HepG2 (cell line): ENCODE data around the gene JTB. TPM values are rescaled to one million over a fixed set of nuclear protein-coding genes. Genes with fewer than 3 reads are reported as not detected.
A peak's percentile ranks its signal among the peaks of the same experiment; 100 is the strongest.

Source experiments
- BCL6 ChIP-seq: IDR thresholded peaks from 2 replicates; pipeline ENCODE4 v1.6.1; 2016; ENCODE audit warnings: missing genetic modification reagents, missing compliant biosample characterization
- GATAD1 ChIP-seq: IDR thresholded peaks from 2 replicates; pipeline ENCODE4 v1.6.1; 2016; ENCODE audit warnings: missing genetic modification reagents, missing compliant biosample characterization
- HOXA7 ChIP-seq: sonication (generic); formaldehyde crosslinking; IDR thresholded peaks from 2 replicates; pipeline ENCODE4 v1.8.1; 2022; ENCODE audit warnings: mild to moderate bottlenecking, missing genetic modification reagents, moderate library complexity
- IRF2 ChIP-seq: IDR thresholded peaks from 2 replicates; pipeline ENCODE4 v1.6.1; 2018; ENCODE audit warnings: missing genetic modification reagents, missing compliant biosample characterization
- MIER2 ChIP-seq: IDR thresholded peaks from 2 replicates; pipeline ENCODE4 v1.6.1; 2016; ENCODE audit warnings: missing biosample characterization, missing genetic modification reagents
- PTBP1 ChIP-seq: fragments of 200-400 bp; formaldehyde crosslinking; IDR thresholded peaks from 2 replicates; pipeline ENCODE4 v1.6.1; 2018; ENCODE audit warnings: low read length, low read depth; ENCODE audit not compliant: poor library complexity, severe bottlenecking
- RARA ChIP-seq: IDR thresholded peaks from 2 replicates; pipeline ENCODE4 v1.6.1; 2016; ENCODE audit warnings: missing genetic modification reagents, missing compliant biosample characterization
- SMARCE1 ChIP-seq: fragments of 450-650 bp; IDR thresholded peaks from 2 replicates; pipeline ENCODE4 v1.6.1; 2017; ENCODE audit warnings: borderline replicate concordance
- SOX6 ChIP-seq, 2 experiments: fragments of 450-650 bp in 1 of 2; sonication (generic) in 1 of 2; formaldehyde crosslinking in 1 of 2; IDR thresholded peaks; 2 replicates each; pipeline versions ENCODE4 v1.4.0 to v1.6.1; 2017 to 2020; ENCODE audit warnings: antibody characterized with exemption in 1 of 2, mild to moderate bottlenecking in 1 of 2, missing genetic modification reagents in 1 of 2
- SPEN ChIP-seq: sonication (generic); formaldehyde crosslinking; IDR thresholded peaks from 2 replicates; pipeline ENCODE4 v1.5.1; 2020; ENCODE audit warnings: low read depth, mild to moderate bottlenecking, missing genetic modification reagents
- STAG1 ChIP-seq: sonication (generic); formaldehyde crosslinking; IDR thresholded peaks from 2 replicates; pipeline ENCODE4 v1.4.0; 2020; ENCODE audit warnings: missing genetic modification reagents
- ZBTB1 ChIP-seq: sonication (generic); formaldehyde crosslinking; IDR thresholded peaks from 2 replicates; pipeline ENCODE4 v1.4.0; 2020; ENCODE audit warnings: missing genetic modification reagents, borderline replicate concordance
- ZNF24 ChIP-seq: fragments of 450-650 bp; IDR thresholded peaks from 2 replicates; pipeline ENCODE4 v1.6.1; 2017; ENCODE audit warnings: antibody characterized with exemption, mild to moderate bottlenecking
- ZNF431 ChIP-seq: sonication (generic); formaldehyde crosslinking; IDR thresholded peaks from 2 replicates; pipeline ENCODE4 v1.9.0; 2022; ENCODE audit warnings: missing genetic modification reagents, low read depth, mild to moderate bottlenecking, borderline replicate concordance
- ZNF614 ChIP-seq: IDR thresholded peaks from 2 replicates; pipeline ENCODE4 v1.6.1; 2018; ENCODE audit warnings: missing biosample characterization, missing genetic modification reagents, inconsistent platforms, borderline replicate concordance
- polyA plus RNA-seq, 8 experiments: library from polyadenylated mRNA; depleted of rRNA in 3 of 8; stranded (reverse) in 7 of 8; unstranded in 1 of 8; fragments of >200 nt; fragmentation: Illumina TruSeq in 4 of 8; extraction: Trizol in 4 of 8; gene quantifications; 2 replicates each; pipeline versions ENCODE4 v1.2.1 to v1.2.3, GENCODE V29; 2011 to 2016; ENCODE audit warnings: low read depth in 4 of 8, missing spikeins in 1 of 8, mixed read lengths in 1 of 8; ENCODE audit not compliant: insufficient read depth in 1 of 8
- total RNA-seq, 5 experiments: library from RNA; depleted of rRNA; stranded (reverse); fragments of >200 nt; fragmentation: Illumina TruSeq; extraction: Trizol; gene quantifications; 2 replicates each; pipeline ENCODE4 v1.2.3, GENCODE V29; 2016; ENCODE audit warnings: low read depth in 1 of 5
- TF ChIP-seq, protein P1 (sequence below): sonication (generic); formaldehyde crosslinking; IDR thresholded peaks from 2 replicates; pipeline ENCODE4 v1.5.0; 2020; ENCODE audit warnings: missing genetic modification reagents
- TF ChIP-seq, protein P2 (sequence below): IDR thresholded peaks from 2 replicates; pipeline ENCODE4 v1.6.1; 2016; ENCODE audit warnings: low read depth, missing genetic modification reagents, missing compliant biosample characterization
- TF ChIP-seq, protein P3 (sequence below): sonication (generic); formaldehyde crosslinking; IDR thresholded peaks from 2 replicates; pipeline ENCODE4 v1.4.0; 2020; ENCODE audit warnings: missing genetic modification reagents, borderline replicate concordance

JTB gene
- total and polyA plus RNA-seq, 2 of the 13 experiments (the other 11 are each of a cell fraction or from before 2014, with no cell fraction given), result 96.7 to 99.2 TPM

DNA sequence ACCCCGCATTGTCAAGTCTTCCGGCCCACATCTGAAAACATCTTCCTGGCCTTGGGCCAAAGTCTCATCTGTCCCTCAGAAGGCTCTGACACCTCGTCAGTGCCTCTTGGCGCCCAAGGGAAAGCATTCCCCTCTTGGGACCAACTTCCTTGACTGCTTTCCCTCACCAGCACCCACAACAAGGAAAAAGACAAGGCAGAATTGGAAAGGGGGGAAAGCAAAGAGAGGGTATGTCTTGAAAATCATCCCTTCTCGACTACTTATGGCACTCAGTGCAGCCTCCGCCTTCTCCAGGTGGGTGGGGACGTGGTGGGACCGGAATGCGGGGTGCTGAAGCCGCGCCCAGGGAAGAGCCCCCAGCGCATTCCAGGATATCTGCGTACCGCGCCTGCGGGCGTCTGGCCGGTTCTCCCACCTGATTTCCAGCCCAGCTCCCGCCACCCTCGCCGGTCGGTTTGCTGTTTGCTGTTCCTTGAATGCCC, 13.6 kb downstream of the JTB start (continued):
- TF ChIP-seq HOXA7 (CRISPR knock-in tag), result no peak
- TF ChIP-seq, protein P1, sequence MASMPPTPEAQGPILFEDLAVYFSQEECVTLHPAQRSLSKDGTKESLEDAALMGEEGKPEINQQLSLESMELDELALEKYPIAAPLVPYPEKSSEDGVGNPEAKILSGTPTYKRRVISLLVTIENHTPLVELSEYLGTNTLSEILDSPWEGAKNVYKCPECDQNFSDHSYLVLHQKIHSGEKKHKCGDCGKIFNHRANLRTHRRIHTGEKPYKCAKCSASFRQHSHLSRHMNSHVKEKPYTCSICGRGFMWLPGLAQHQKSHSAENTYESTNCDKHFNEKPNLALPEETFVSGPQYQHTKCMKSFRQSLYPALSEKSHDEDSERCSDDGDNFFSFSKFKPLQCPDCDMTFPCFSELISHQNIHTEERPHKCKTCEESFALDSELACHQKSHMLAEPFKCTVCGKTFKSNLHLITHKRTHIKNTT (CRISPR knock-in tag), result no peak
- no peak for TF ChIP-seq ZNF24
- no peak for TF ChIP-seq SOX6 (IDR thresholded peaks at IDR 0.05)
- 0 out of 2 replicates have a peak, but pooled peaks have one; percentile 20 for TF ChIP-seq SOX6 (CRISPR knock-in tag; IDR thresholded peaks at IDR 0.05)
- 0 out of 2 replicates have a peak, but pooled peaks have one; percentile 2 for TF ChIP-seq IRF2 (CRISPR knock-in tag)
- no peak for TF ChIP-seq PTBP1
- TF ChIP-seq SPEN (CRISPR knock-in tag), result peak; percentile 7; the same call in 1 of the 2 replicates
- TF ChIP-seq ZBTB1 (CRISPR knock-in tag), result no peak
- TF ChIP-seq, protein P2, sequence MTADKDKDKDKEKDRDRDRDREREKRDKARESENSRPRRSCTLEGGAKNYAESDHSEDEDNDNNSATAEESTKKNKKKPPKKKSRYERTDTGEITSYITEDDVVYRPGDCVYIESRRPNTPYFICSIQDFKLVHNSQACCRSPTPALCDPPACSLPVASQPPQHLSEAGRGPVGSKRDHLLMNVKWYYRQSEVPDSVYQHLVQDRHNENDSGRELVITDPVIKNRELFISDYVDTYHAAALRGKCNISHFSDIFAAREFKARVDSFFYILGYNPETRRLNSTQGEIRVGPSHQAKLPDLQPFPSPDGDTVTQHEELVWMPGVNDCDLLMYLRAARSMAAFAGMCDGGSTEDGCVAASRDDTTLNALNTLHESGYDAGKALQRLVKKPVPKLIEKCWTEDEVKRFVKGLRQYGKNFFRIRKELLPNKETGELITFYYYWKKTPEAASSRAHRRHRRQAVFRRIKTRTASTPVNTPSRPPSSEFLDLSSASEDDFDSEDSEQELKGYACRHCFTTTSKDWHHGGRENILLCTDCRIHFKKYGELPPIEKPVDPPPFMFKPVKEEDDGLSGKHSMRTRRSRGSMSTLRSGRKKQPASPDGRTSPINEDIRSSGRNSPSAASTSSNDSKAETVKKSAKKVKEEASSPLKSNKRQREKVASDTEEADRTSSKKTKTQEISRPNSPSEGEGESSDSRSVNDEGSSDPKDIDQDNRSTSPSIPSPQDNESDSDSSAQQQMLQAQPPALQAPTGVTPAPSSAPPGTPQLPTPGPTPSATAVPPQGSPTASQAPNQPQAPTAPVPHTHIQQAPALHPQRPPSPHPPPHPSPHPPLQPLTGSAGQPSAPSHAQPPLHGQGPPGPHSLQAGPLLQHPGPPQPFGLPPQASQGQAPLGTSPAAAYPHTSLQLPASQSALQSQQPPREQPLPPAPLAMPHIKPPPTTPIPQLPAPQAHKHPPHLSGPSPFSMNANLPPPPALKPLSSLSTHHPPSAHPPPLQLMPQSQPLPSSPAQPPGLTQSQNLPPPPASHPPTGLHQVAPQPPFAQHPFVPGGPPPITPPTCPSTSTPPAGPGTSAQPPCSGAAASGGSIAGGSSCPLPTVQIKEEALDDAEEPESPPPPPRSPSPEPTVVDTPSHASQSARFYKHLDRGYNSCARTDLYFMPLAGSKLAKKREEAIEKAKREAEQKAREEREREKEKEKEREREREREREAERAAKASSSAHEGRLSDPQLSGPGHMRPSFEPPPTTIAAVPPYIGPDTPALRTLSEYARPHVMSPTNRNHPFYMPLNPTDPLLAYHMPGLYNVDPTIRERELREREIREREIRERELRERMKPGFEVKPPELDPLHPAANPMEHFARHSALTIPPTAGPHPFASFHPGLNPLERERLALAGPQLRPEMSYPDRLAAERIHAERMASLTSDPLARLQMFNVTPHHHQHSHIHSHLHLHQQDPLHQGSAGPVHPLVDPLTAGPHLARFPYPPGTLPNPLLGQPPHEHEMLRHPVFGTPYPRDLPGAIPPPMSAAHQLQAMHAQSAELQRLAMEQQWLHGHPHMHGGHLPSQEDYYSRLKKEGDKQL (CRISPR knock-in tag), result no peak
- no peak; the same call in 1 of the 2 replicates for TF ChIP-seq STAG1 (CRISPR knock-in tag)
- TF ChIP-seq ZNF614, result no peak
- 0 out of 2 replicates have a peak, but pooled peaks have one; percentile 3 for TF ChIP-seq GATAD1 (CRISPR knock-in tag)
- peak; percentile 75 for TF ChIP-seq BCL6
- TF ChIP-seq RARA (CRISPR knock-in tag), result no peak
- TF ChIP-seq, protein P3, sequence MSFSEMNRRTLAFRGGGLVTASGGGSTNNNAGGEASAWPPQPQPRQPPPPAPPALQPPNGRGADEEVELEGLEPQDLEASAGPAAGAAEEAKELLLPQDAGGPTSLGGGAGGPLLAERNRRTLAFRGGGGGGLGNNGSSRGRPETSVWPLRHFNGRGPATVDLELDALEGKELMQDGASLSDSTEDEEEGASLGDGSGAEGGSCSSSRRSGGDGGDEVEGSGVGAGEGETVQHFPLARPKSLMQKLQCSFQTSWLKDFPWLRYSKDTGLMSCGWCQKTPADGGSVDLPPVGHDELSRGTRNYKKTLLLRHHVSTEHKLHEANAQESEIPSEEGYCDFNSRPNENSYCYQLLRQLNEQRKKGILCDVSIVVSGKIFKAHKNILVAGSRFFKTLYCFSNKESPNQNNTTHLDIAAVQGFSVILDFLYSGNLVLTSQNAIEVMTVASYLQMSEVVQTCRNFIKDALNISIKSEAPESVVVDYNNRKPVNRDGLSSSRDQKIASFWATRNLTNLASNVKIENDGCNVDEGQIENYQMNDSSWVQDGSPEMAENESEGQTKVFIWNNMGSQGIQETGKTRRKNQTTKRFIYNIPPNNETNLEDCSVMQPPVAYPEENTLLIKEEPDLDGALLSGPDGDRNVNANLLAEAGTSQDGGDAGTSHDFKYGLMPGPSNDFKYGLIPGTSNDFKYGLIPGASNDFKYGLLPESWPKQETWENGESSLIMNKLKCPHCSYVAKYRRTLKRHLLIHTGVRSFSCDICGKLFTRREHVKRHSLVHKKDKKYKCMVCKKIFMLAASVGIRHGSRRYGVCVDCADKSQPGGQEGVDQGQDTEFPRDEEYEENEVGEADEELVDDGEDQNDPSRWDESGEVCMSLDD, result 0 out of 2 replicates have a peak, but pooled peaks have one; percentile 6
- no peak for TF ChIP-seq SMARCE1
- no peak for TF ChIP-seq ZNF431 (CRISPR knock-in tag)
- no peak for TF ChIP-seq MIER2 (CRISPR knock-in tag)
